NCI-H446 (cell line): ENCODE data around the gene ADAMTSL1.

Experiments used
- DNase-seq, 2 experiments: peaks; one replicate each; lab custom pipeline; 2025; lab: John Stamatoyannopoulos, UW

ADAMTSL1 gene

GRCh38 chr9:18698992-18699391 lies 225.0 kb downstream of the ADAMTSL1 start:
- DNase-seq: no peak

- DNase-seq: no peak
Measured at GRCh38 chr9:18699764-18700163, 225.8 kb downstream of the ADAMTSL1 start.

GRCh38 chr9:18700714-18701113 lies 226.8 kb downstream of the ADAMTSL1 start:
- DNase-seq: no peak

GRCh38 chr9:18703151-18703900 lies 229.4 kb downstream of the ADAMTSL1 start:
- DNase-seq: no peak

- DNase-seq: no peak
Measured at GRCh38 chr9:18703901-18704379, 230.0 kb downstream of the ADAMTSL1 start.

- no peak for DNase-seq
Measured at GRCh38 chr9:18705796-18706392, 231.9 kb downstream of the ADAMTSL1 start.

GRCh38 chr9:18706648-18707047 lies 232.7 kb downstream of the ADAMTSL1 start:
- no peak for DNase-seq

- no peak for DNase-seq
Measured at GRCh38 chr9:18707061-18707461, 233.1 kb downstream of the ADAMTSL1 start.

- no peak for DNase-seq
Measured at GRCh38 chr9:18707489-18708205, 233.7 kb downstream of the ADAMTSL1 start.

- no peak for DNase-seq
Measured at GRCh38 chr9:18708429-18708828, 234.5 kb downstream of the ADAMTSL1 start.

GRCh38 chr9:18710065-18710464 lies 236.1 kb downstream of the ADAMTSL1 start:
- no peak for DNase-seq

- no peak for DNase-seq
Measured at GRCh38 chr9:18717759-18718158, 243.8 kb downstream of the ADAMTSL1 start.

GRCh38 chr9:18718393-18718792 lies 244.4 kb downstream of the ADAMTSL1 start:
- no peak for DNase-seq

GRCh38 chr9:18718932-18719331 lies 245.0 kb downstream of the ADAMTSL1 start:
- no peak for DNase-seq

GRCh38 chr9:18720691-18721090 lies 246.7 kb downstream of the ADAMTSL1 start:
- no peak for DNase-seq

GRCh38 chr9:18721267-18721994 lies 247.5 kb downstream of the ADAMTSL1 start:
- DNase-seq: no peak

- no peak for DNase-seq
Measured at GRCh38 chr9:18721995-18722310, 248.0 kb downstream of the ADAMTSL1 start.

- DNase-seq: no peak
Measured at GRCh38 chr9:18722882-18723281, 248.9 kb downstream of the ADAMTSL1 start.

- DNase-seq: no peak
Measured at GRCh38 chr9:18723366-18723765, 249.4 kb downstream of the ADAMTSL1 start.

GRCh38 chr9:18726546-18726945 lies 252.6 kb downstream of the ADAMTSL1 start:
- no peak for DNase-seq

GRCh38 chr9:18727904-18728303 lies 254.0 kb downstream of the ADAMTSL1 start:
- DNase-seq: no peak

- DNase-seq: no peak
Measured at GRCh38 chr9:18728642-18729041, 254.7 kb downstream of the ADAMTSL1 start.
